B cell (primary cell): ENCODE results near the gene RNF26. TPM values are rescaled to one million over a fixed set of nuclear protein-coding genes. Genes with fewer than 3 reads are reported as not detected.

Experiments used
- ATAC-seq: fragments of 200-7000 bp; cut with Tn5 transposase; one replicate; pipeline ENCODE4 v1.10.0; 2021; ENCODE audit warnings: low read depth, mild to moderate bottlenecking, moderate number of reproducible peaks, moderate library complexity
- CTCF ChIA-PET: fragments of 350-600 bp; sonication (Branson Sonifier 250); formaldehyde crosslinking; loops from one replicate; lab custom pipeline; 2021; ENCODE audit warnings: antibody characterized with exemption, inconsistent platforms; lab: Charles Lee
- POLR2A ChIA-PET: fragments of 350-600 bp; sonication (Branson Sonifier 250); formaldehyde crosslinking; loops from one replicate; lab custom pipeline; 2021; ENCODE audit warnings: antibody characterized with exemption; lab: Charles Lee
- DNase-seq: peaks from one replicate; pipeline ENCODE4 v3.0.0; 2013
- H2AFZ ChIP-seq: 2 replicates; pipeline ENCODE4 v1.6.1; 2012; ENCODE audit warnings: mild to moderate bottlenecking, low read depth, low read length; ENCODE audit not compliant: insufficient read depth, poor library complexity, severe bottlenecking
- H3K27ac ChIP-seq, 2 donors: 1 replicate in 1 of 2; 2 replicates in 1 of 2; pipeline ENCODE4 v1.5.1; 2012 to 2013; ENCODE audit warnings: low read length in 2 of 2, mild to moderate bottlenecking in 2 of 2, moderate library complexity in 1 of 2
- H3K27me3 ChIP-seq, 4 experiments: fragments of 200-600 bp in 1 of 4; sonication (generic) in 1 of 4; replicated peaks in 1 of 4; 1 replicate in 2 of 4; 2 replicates in 2 of 4; pipeline versions ENCODE4 v1.6.1 to v1.7.0; 2013 to 2016; ENCODE audit warnings: low read length in 3 of 4, mild to moderate bottlenecking in 2 of 4, mixed read lengths in 1 of 4, moderate library complexity in 1 of 4; ENCODE audit not compliant: insufficient read depth in 4 of 4, control insufficient read depth in 3 of 4; ENCODE audit errors: control extremely low read depth in 1 of 4
- H3K36me3 ChIP-seq, 2 experiments: replicated peaks in 1 of 2; 1 replicate in 1 of 2; 2 replicates in 1 of 2; pipeline versions ENCODE4 v1.6.1 to v1.7.1; 2013; ENCODE audit warnings: low read length in 1 of 2; ENCODE audit not compliant: insufficient read depth in 2 of 2, control insufficient read depth in 1 of 2; ENCODE audit errors: control extremely low read depth in 1 of 2, extremely low read depth in 1 of 2
- H3K4me1 ChIP-seq, 2 donors: fragments of 200-600 bp in 1 of 2; sonication (generic) in 1 of 2; 1 replicate in 1 of 2; 2 replicates in 1 of 2; pipeline versions ENCODE4 v1.5.1 to v1.6.1; 2013 to 2017; ENCODE audit warnings: low read length in 2 of 2; ENCODE audit not compliant: control insufficient read depth in 2 of 2, insufficient read depth in 2 of 2
- H3K4me2 ChIP-seq: replicated peaks from 2 replicates; pipeline ENCODE3; 2012; ENCODE audit warnings: mild to moderate bottlenecking, low read depth, low read length; ENCODE audit not compliant: poor library complexity, severe bottlenecking
- H3K4me3 ChIP-seq, 5 experiments: fragments of 200-600 bp in 1 of 5; sonication (generic) in 1 of 5; 1 replicate in 3 of 5; 2 replicates in 2 of 5; pipeline versions ENCODE4 v1.5.1 to v1.7.0; 2011 to 2016; ENCODE audit warnings: low read length in 4 of 5, mild to moderate bottlenecking in 4 of 5, low read depth in 2 of 5, control low read depth in 1 of 5, moderate library complexity in 1 of 5; ENCODE audit not compliant: insufficient read depth in 1 of 5; ENCODE audit errors: control extremely low read depth in 1 of 5, extremely low read depth in 1 of 5
- H3K79me2 ChIP-seq: fragments of 200-600 bp; sonication (generic); one replicate; pipeline ENCODE4 v1.6.0; 2016; ENCODE audit warnings: low read length; ENCODE audit not compliant: control insufficient read depth, insufficient read depth
- H3K9ac ChIP-seq: fragments of 200-600 bp; sonication (generic); 2 replicates; pipeline ENCODE4 v1.6.1; 2017; ENCODE audit warnings: mild to moderate bottlenecking, low read length, moderate library complexity
- H3K9me3 ChIP-seq, 3 donors: one replicate each; pipeline versions ENCODE4 v1.6.1 to v1.7.1; 2013; ENCODE audit warnings: low read length in 2 of 3; ENCODE audit not compliant: control insufficient read depth in 2 of 3, insufficient read depth in 1 of 3; ENCODE audit errors: control extremely low read depth in 1 of 3
- H4K20me1 ChIP-seq: 2 replicates; pipeline ENCODE4 v1.6.0; 2012; ENCODE audit warnings: mild to moderate bottlenecking, low read length; ENCODE audit not compliant: insufficient read depth, control insufficient read depth, poor library complexity, severe bottlenecking
- H3K27ac Mint-ChIP-seq: one replicate; pipeline ENCODE4 v1.8.0; 2021; ENCODE audit warnings: mixed read lengths
- H3K27me3 Mint-ChIP-seq: one replicate; pipeline ENCODE4 v1.8.0; 2021; ENCODE audit warnings: mixed read lengths
- H3K4me1 Mint-ChIP-seq: one replicate; pipeline ENCODE4 v1.8.0; 2021; ENCODE audit warnings: mixed read lengths
- H3K4me3 Mint-ChIP-seq: one replicate; pipeline ENCODE4 v1.8.0; 2021; ENCODE audit warnings: mixed read lengths
- H3K9me3 Mint-ChIP-seq: one replicate; pipeline ENCODE4 v1.8.0; 2022; ENCODE audit warnings: mixed read lengths; ENCODE audit not compliant: insufficient read depth
- EZH2 ChIP-seq: IDR thresholded peaks from 2 replicates; pipeline ENCODE4 v1.6.1; 2012; ENCODE audit warnings: borderline replicate concordance, low read depth, mild to moderate bottlenecking, moderate library complexity, low read length; ENCODE audit not compliant: insufficient read depth, poor library complexity, severe bottlenecking
- WGBS: methylation state at CpG from one replicate; pipeline ENCODE4 v1.1.5; 2013; ENCODE audit warnings: missing lambda C conversion rate; ENCODE audit not compliant: insufficient coverage; 5-methylcytosine and 5-hydroxymethylcytosine counted together
- intact Hi-C: fragments of 100-400 bp; cut with micrococcal nuclease; formaldehyde crosslinking; loops from one replicate; pipeline ENCODE4 v1.10.0; 2022
- polyA plus RNA-seq: library from polyadenylated mRNA; depleted of rRNA; stranded (reverse); fragments of >200 nt; gene quantifications from 2 replicates; pipeline ENCODE4 v1.2.3, GENCODE V29; 2012
- total RNA-seq, 2 donors: library from RNA; stranded (reverse); fragments of 120-200 nt in 1 of 2; gene quantifications; 1 replicate in 1 of 2; 2 replicates in 1 of 2; pipeline versions ENCODE4 v1.2.3 to v1.2.4, GENCODE V29; 2013 to 2022
- TF ChIP-seq, protein P1 (sequence below): fragments of 200-600 bp; IDR thresholded peaks from one replicate; pipeline ENCODE4 v1.8.0; 2022; ENCODE audit warnings: antibody characterized with exemption, mild to moderate bottlenecking

The RNF26 gene
- total and polyA plus RNA-seq, 2 donors (not counting 1 experiment from before 2014, with no cell fraction given) = 15.5 to 21.8 TPM

DNA sequence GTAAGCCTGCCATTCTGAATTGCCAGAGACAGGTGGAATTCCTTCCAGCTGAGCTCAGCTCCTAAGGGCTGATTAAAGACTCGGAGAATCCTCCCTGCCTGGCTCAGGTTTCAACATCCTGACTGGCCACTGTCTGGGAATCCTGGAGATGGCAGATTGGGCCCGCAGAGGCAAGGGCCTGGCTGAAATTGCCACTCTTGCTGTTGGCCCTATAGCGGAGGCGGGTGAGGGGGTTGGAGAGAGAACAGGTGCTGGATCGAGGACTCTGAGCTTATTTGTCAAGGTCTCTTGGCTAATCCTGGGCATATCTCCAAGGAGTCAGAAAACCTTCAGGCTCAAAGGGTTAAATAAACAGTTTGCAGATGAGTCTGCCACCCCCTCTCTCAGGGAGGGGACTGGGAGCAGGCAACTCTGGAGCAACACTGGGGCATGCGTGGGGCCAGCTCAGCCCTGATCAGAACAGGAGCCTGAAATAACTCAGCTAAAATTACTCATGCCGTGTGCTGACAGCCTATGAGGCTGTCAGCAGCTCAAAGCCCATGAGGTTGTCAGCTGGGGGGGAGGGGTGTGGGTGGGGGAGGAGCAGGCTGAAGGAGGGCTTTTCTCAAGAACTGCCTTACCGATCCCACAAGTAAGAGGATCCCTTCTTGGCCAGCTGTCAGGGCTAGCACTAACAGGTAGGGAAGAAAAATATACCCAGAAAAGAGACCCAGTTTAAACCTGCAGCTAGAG, 26.9 kb downstream of the RNF26 start:
- 83% methylated on average over 6 of the region's 8 CpGs for WGBS
- POLR2A ChIA-PET = no interaction called here

More for the DNA sequence above, 26.9 kb downstream of the RNF26 start:
- H4K20me1 ChIP-seq = no peaks in the 10 kb centered on the region
- DNase-seq = no peak
- TF ChIP-seq, protein P1, sequence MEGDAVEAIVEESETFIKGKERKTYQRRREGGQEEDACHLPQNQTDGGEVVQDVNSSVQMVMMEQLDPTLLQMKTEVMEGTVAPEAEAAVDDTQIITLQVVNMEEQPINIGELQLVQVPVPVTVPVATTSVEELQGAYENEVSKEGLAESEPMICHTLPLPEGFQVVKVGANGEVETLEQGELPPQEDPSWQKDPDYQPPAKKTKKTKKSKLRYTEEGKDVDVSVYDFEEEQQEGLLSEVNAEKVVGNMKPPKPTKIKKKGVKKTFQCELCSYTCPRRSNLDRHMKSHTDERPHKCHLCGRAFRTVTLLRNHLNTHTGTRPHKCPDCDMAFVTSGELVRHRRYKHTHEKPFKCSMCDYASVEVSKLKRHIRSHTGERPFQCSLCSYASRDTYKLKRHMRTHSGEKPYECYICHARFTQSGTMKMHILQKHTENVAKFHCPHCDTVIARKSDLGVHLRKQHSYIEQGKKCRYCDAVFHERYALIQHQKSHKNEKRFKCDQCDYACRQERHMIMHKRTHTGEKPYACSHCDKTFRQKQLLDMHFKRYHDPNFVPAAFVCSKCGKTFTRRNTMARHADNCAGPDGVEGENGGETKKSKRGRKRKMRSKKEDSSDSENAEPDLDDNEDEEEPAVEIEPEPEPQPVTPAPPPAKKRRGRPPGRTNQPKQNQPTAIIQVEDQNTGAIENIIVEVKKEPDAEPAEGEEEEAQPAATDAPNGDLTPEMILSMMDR = no peak
- no peak for TF ChIP-seq EZH2
- no peaks in the 10 kb centered on the region for H3K36me3 ChIP-seq
- no peak overlapping the region for H3K9ac ChIP-seq
- intact Hi-C loops = no loop called here
- CTCF ChIA-PET = interaction anchor here (1.0 to 2.1 kb wide), 5 partner anchors 18 to 114 kb away, joined by 3 to 8 read pairs (median 3); partner anchors contain the start of gene USP2
- H3K27me3 ChIP-seq = peaks cover 0 to 47% (median 26%) of the 10 kb centered on the region in 4 experiments
- Mint-ChIP-seq H3K4me1 (peaks cover 26% of the 10 kb centered on the region), H3K9me3 (no peaks in the 10 kb centered on the region), H3K27ac (no peak overlapping the region), H3K27me3 (peaks cover 40% of the 10 kb centered on the region), H3K4me3 (no peak overlapping the region)
- no peak overlapping the region for H3K27ac ChIP-seq
- no peak overlapping the region for H2AFZ ChIP-seq
- H3K4me1 ChIP-seq = peaks cover 19 to 28% of the 10 kb centered on the region in 2 donors
- no peak overlapping the region for H3K4me2 ChIP-seq
- H3K79me2 ChIP-seq = no peaks in the 10 kb centered on the region
- no peak overlapping the region for H3K4me3 ChIP-seq
- peaks cover 0 to 19% (median 0%) of the 10 kb centered on the region in 3 donors for H3K9me3 ChIP-seq
- no peak for ATAC-seq
